Suprapubic skin (tissue), 3 donors: Measurements from ENCODE around the gene RBM47.

Experiments
- EP300 ChIP-seq: sonication (generic); formaldehyde crosslinking; IDR thresholded peaks from one replicate; pipeline ENCODE4 v1.6.1; 2017; ENCODE audit warnings: antibody characterized with exemption
- POLR2A ChIP-seq, 2 donors: fragments of 450-650 bp; IDR thresholded peaks; one replicate each; pipeline ENCODE4 v1.6.1; 2017; ENCODE audit warnings: antibody characterized with exemption in 2 of 2, mild to moderate bottlenecking in 2 of 2, moderate library complexity in 2 of 2
- TF ChIP-seq, protein P1 (sequence below), 2 donors: fragments of 200-600 bp in 1 of 2; fragments of 450-650 bp in 1 of 2; sonication (generic) in 1 of 2; IDR thresholded peaks; one replicate each; pipeline ENCODE4 v1.5.1; 2016 to 2019; ENCODE audit warnings: antibody characterized with exemption in 2 of 2, mild to moderate bottlenecking in 1 of 2, moderate library complexity in 1 of 2

DNA sequence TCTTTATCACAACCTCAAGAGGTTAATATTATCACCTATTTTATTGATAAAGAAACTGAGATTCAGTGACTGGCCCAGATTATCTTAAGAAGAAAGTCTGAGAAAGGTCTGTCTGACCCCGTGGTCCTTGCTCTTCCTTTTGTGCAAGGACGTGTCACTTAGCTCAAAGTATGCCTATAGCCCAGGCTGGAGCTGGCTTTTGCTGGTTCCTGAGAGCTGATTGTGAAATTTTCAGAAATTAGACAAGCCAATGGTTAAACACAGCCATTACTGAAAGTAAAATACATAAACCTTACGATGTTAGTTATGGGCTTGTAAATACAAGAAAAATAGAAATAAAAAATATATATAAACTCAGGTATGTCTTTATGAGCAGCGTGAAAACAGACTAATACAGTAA is 224.5 kb downstream of the RBM47 start:
- no peak for TF ChIP-seq EP300
- TF ChIP-seq, protein P1, sequence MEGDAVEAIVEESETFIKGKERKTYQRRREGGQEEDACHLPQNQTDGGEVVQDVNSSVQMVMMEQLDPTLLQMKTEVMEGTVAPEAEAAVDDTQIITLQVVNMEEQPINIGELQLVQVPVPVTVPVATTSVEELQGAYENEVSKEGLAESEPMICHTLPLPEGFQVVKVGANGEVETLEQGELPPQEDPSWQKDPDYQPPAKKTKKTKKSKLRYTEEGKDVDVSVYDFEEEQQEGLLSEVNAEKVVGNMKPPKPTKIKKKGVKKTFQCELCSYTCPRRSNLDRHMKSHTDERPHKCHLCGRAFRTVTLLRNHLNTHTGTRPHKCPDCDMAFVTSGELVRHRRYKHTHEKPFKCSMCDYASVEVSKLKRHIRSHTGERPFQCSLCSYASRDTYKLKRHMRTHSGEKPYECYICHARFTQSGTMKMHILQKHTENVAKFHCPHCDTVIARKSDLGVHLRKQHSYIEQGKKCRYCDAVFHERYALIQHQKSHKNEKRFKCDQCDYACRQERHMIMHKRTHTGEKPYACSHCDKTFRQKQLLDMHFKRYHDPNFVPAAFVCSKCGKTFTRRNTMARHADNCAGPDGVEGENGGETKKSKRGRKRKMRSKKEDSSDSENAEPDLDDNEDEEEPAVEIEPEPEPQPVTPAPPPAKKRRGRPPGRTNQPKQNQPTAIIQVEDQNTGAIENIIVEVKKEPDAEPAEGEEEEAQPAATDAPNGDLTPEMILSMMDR (IDR thresholded peaks at IDR 0.05) = no peak
- no peak for TF ChIP-seq POLR2A (IDR thresholded peaks at IDR 0.05)
